Fibroblast of skin of scalp (primary cell): ENCODE measurements around the gene MUC5B.

ENCODE experiments used
- DNase-seq: peaks from one replicate; pipeline ENCODE4 v3.0.0-alpha.2; 2013

Gene MUC5B

DNA sequence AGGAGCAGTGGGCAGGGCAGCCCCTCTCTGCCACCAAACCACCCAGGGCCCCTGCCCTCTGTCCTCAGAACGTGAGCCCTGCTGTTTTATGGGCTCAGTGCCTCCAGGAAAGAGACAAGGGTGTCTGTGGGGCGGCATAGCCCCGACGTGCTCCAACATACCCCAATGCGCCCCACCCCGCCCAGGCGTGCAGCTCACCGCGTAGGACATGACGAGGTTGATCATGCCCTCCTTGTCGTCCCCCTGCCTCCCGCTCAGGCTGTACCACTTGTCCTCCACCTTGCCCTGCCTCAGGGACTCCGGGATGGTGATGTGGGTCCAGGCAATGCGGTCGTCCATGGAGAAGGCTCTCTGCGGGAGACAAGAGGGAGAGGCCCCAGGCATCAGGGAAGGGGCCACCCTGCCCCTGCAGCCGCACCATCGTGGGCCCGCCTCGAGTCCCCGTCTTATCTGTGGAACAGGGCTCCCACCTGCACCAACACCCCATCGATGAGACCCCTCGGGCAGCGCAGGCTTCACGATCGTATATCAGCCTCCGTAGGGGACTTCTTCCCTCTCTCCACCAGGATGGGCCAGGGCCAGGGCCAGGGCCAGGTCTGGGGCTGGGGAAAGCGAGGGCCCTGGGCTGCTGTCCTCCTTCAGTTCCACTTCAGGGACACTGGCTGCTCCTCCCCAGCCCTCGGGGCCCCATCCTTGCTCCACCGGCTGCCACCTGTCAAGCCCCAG lies 65.7 kb downstream of the MUC5B start:
- no peak for DNase-seq

DNA sequence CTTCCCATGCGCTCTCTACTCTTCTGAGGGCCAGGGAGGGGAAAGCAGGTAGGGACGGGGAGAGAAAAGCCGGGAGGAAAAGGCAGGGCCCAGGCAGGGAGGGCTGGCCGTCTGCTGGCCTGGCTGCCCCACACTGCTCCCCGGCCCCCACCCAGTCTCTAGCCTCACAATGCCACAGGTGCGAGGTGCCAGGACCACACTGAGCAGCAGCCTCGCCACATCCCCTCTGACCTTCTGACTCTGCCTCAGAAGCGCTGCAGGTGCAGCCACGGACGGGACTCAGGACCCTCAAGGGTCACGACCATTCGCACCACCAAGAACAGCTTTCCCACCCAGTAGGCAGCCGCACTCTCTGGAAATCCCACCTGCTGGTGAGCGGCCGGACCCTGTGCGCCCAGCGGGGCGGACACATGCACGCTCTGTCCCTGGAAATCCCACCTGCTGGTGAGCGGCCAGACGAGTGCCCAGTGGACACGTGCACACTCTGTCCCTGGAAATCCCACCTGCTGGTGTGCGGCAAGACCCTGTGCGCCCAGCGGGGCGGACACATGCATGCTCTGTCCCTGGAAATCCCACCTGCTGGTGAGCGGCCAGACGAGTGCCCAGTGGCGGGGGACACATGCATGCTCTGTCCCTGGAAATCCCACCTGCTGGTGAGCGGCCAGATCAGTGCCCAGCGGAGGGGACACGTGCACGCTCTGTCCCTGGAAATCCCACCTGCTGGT lies 66.5 kb downstream of the MUC5B start:
- no peak for DNase-seq

DNA sequence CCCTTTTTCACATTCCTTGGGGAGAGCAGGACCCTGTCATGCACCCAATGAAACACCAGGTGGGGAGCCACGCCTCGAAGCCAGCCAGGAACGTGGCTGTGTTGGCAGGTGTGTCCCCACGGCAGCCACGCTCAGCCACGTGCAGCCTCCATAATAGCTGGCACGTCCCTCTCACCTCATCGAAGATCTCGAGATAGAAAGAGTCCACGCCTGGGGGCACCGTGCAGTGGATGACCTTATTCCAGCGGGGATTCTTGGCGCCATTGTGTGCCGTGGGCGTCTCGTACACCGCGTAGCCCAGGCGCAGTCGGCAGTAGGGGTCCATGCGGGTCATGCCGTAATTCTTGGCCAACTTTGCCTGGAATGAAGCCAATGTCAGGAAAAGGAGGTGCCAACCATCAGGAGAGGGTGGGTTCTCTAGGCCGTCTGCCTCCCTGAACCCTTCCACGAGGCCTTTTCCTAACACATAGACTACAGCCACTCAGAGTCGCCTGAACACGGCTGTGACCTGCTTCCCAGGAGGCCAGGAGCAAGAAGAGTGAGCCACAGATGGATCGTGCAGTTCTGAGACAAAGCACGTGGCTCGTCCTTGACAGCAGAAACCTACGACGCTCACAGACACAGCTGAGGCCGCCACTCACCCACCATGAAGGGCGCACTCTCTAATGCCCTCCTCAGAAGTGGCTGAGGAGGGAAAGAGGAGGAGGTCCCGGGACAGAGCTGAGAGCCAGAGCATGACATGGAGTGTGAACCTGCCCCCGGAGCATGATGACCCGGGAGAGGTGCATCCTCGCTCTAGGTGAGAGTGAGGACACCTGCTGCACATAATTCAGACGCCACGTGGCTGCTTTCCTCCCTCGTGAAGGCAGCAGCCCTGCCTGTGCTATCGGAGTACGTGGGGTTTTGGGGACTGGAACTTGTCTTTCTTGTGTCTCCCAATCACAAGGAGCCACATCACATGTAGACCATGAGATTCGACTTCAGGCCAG lies 67.5 kb downstream of the MUC5B start:
- DNase-seq = no peak

DNA sequence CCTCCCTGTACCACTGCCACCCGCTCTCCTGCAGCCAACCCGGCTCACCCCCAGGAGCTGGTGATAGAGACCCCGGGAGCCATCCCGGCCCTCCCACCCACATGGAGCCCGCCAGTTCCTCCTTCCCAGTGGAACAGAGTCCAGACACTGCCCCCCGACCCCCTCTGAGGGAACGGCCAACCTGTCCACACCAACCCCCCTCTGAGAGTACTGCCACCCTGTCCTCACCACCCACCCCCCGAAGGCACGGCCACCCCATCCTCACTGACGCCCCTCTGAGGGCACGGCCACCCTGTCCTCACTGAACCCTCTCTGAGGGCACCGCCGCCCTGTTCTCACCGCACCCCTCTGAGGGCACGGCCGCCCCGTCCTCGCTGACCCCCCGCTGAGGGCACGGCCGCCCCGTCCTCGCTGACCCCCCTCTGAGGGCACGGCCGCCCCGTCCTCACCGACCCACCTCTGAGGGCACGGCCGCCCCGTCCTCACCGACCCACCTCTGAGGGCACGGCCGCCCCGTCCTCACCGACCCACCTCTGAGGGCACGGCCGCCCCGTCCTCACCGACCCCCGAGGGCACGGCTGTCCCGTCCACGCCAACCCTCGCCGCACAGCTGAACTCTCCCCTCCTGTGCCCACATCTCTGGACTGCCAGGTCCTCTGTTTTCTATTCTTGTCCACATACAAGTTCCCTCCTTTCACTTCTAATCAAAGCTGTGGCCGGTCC lies 68.6 kb downstream of the MUC5B start:
- no peak for DNase-seq

DNA sequence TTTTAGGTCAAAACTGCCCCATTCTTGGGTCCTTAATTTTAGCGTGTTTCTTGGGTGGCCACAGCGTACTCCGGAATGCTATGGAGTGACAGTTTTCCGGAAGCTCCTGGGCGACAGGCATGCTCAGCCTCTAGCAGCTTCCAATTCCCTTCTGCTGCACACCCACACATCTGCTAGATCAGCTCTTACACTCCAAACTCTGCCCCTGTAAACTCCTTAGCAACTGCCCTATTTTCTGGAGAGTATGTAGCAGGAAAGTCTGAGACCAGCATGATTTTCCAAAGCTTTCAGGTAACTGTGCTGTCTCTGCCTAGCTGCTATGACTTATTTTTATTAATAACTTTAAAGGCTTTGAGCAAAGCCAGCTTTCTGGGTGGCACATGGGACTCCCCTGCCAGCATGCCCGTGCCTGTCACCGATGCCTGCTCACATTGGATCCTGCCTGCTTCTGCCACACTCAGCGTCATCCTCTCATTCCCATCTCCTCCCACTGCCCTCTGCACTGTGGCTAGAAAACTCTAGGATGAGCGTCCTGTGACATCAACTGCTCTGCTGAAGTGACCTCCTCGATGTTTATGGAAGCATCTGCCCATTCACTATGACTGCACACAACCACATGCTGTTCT lies 69.3 kb downstream of the MUC5B start:
- no peak for DNase-seq

DNA sequence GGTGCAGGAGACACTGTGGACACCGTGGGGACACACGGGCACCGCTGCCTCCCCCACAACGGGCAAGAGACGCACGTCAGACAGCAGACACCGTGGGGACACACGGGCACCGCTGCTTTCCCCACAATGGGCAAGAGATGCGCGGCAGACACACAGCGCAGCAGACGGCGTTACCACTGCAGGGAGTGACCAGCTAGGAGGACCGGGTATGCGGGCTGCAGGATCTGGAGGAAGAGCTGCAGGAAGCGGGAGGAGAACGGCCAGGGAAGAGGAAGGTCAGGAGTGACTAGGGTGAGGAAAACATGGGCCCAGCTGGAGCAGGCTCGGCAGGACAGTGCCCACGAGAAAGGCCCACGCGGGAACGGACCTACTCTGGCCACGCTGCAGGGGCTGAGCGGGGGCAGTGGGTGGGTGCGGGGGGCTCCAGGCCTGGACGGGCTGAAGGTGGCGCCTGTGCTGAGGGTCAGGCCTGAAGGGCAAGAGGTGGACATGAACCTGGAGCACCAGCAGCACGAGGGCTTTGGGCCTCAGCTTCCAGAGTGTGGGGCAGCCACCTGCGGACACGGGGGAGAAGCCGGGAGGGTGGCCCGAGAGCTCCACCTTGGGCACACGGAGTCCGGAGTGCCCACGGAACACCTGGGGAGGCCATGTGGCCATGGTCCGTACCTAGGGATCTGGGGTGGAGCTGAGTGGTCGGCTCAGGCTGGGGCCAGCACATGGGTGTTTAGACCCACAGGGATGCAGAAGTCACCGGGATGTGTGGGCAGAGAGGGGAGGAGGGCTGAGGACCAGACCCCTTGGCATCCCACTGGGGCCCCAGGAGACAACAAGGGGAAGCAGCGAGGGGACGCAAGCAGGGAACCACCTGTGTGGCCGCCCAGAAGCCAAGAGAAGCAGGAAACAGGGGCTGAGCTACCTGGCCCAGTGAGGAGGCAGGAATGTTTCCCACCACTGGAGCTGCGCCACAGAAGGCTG lies 70.1 kb downstream of the MUC5B start:
- DNase-seq = no peak

DNA sequence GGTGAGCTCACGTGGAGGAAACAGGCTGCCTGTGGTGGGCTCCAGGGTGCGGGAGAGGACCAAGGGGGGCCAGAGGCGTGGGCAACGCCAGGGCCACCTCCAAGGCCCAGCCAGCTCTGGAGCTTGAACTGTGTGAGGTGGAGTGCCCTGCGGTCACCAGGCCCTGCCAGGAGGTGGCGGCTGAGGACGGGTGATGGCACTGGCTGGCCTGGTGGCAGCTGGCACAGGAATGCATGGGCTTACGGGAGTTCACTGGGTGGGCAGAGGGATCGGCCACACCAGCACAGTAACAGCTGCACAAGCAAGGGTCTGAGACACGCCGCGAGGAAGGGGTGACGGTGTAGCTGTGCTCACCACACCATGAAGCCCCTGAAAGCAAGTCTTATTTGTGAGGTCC lies 70.8 kb downstream of the MUC5B start:
- DNase-seq = no peak

DNA sequence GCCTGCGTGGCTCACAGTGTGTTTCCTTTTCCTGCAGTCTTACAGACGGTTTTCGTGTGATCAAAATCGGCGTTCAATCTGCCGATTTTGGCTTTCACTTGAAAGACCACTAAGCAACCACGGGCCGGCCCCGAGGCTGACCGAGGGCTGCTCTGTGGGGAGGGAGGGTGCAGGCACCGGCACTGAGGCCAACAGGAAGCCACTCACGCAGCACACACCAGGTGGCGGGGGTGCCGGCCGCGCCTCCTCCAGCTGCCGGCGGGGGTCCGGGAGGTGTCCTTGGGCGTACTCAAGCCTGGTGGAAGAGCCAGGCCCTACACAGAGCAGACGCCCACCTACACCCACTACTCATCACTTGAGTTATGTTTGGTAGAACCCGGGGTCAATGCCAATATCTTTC lies 72.2 kb downstream of the MUC5B start:
- DNase-seq = no peak

DNA sequence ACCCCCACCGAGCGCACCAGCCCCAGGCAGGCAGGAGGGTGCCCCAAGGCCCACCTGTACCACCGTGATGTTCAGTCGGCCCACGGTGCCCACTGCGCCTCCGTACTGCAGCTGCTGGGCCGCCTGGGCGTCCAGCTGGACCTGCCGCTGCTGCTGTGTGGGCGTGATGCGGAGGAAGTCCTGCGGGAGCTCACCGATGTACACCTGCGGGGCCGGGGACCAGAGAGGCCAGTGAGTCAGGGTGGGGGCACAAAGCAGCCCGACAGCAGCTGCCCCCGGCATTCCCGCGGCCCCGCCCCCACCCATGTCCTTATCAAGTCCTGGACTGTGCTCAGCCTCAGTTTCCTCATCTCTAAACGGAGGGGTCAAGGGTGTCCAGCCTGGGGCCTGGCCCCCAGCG lies 72.7 kb downstream of the MUC5B start:
- DNase-seq = no peak

DNA sequence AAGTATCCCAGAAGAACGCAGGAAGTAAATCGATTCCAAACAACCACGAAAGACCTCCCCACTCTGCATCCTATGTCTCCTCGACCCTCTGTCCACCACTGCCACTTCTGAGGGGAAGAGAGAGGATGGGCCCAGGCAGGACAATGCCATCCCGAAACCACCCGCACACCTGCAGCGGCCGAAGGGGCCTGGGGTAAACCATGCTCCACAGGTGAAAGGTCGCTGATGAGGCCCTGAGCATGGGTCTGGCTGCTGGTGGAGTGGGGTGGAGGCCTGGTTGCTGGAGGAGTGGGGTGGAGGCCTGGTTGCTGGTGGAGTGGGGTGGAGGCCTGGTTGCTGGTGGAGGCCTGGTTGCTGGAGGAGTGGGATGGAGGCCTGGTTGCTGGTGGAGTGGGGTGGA lies 73.4 kb downstream of the MUC5B start:
- DNase-seq = no peak

DNA sequence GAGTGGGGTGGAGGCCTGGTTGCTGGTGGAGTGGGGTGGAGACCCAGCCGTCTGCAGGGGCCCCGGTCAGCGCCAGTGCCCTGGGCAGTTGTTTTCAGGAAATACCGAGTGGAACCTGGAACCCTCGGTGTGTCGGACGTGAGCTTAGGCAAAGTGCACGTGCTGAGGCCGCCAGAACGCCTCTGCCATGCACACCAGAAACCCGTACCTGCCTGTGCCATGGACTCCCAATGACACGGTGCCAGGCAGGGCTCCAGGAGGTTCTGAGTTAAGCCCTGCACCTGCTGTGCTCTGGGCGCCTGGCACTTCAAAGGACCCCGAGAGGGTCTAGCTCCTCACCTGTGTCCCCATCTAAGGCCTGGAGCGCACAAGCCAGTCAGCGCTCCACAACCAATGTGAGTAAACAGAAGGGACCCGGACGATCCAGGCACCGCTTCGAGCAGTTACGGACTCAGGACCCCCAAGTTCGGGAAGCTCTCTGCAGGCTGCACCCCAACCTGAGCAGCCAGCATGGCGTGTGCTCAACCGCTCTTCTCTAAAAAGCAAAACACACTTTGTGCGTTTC lies 74.2 kb downstream of the MUC5B start:
- no peak for DNase-seq

DNA sequence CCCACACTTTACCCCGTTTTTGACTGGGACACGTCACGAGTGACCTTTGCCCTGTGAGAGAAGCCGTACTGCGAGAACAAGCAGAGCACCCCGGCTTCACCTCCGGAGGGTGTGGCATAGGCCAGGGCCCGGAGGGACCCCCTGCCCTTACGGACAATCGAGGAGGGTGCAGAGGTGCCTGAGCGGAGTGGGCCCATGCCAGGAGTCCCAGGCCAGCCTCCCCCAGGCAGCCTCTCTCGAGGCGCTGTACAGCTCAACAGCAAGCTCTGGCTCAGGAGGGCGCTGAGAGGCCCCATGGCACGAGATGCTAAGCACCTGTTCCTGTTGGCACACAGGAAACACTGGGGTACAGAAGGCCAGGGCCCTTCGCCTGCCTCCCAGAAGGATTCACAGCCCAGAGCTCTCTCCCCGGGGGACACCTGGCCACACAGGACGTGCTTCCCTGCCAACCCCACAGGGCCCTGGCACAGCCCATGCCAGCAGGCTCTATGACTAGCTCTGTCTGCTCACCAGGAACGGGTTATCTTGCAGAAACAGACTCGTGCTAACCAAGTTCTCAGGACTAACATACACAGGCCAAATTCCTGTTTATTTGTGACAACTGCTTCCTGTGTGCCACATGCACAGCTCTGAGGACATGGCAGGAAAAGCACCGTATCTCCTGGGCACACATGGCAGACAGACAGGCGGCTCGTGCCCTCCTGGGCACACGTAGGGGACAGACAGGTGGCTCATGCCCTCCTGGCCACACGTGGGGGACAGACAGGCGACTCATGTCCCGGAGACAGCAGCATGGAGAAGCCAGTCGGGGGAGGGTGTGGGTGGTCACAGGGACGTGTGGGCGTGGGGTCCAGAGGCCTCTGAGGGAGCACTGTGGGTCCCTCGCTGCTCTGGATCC lies 75.0 kb downstream of the MUC5B start:
- DNase-seq = no peak

DNA sequence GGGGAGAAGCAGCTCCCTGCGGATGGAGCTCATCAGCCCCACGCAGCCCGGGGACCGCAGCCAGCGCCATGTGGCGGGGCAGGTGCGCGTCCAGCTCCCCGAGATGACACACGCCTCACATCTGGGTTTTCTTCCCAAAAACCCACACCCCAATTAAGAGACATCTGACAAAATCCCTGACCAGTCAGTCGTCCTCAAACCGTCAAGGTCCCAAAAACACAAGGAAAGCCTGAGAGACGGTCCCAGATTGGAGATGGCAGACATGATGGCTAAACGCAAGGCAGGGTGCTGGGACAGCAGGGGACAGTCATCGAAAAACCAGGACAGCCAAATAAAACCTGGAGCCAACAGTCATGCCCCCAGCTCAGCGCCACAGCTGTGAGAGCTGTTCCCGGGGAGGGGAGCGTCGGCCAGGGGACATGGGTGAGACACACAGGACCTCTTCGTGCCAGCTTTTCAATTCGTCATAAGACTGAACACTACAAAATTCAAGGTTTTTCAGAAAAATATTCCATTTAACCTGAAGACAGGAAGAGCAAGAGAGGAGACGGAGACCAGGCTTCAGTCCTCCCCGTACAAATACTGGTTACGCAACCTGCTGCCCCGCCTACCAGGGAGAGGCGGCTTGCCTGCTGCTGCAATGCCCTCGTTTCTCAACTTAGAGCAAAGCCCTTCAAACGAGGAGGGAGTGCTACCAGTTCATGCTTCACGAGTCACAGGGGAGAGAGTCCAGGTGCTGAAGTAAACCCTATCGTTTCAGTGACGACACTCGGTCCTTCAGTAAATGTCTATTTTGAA lies 76.0 kb downstream of the MUC5B start:
- peak; percentile 28 for DNase-seq

DNA sequence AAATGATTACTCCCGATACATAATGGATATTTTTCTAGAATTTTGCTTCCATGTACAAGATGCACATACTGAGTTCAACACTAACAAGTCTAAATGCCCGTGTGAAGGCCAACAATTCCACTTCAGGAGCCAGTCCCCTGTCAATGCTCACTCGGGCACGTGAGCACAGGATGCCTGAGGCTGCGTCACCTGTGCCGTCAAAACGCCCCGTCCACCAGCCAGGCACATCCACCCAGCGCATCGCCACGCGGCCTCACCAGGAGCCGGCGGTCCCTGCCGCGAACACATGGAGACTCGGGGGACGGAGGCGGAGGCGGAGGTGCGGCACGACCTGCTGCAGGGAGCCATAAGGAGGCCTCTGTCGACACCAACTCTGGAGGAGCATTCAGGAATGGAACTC lies 76.8 kb downstream of the MUC5B start:
- no peak for DNase-seq

DNA sequence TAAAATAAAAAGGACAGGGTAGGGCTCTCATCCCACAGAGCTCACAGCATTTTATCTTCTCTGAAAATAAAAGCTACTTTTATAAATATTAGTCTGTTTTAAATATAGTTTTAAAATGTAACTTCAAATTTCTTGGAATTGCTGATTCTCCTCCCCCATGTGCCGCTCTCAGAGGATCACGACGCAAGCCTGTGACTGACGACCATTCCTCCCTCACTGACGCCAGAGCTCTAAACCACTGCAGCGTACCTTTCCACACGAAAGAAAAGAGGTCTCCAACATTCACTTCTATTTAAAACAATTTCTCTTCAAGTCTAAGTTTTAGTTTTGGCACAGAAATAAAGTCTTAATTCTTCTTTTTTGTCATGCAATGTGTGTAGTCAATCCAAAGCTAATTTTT lies 77.3 kb downstream of the MUC5B start:
- DNase-seq = no peak

DNA sequence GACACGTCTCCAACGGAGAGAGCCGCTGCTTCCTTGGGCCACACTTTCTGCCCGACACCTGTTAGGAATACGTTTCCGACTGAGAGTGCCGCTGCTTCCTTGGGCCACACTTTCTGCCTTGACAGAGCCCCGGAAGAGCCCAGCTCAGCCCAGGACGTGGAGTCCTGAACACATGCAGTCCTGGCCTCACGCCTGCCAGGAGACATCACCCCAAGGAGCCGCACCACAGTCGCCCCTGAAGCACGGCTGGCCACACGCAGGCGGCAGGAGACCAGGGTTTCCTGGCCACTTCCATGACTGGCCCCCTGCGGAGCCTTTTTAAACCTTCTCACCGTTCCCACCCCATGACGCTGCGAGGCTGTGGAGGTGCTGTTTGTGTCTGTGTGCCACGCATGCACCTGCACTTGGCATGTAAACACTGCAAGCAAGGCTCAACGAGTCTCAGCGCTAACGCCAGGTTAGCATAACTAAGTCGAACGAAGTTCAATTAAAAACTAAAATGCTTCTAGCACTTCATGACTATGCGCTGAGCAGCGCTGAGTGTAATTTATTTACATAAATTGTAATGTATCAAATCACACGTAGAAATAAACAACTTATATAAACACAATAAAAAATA lies 77.8 kb downstream of the MUC5B start:
- DNase-seq = no peak

DNA sequence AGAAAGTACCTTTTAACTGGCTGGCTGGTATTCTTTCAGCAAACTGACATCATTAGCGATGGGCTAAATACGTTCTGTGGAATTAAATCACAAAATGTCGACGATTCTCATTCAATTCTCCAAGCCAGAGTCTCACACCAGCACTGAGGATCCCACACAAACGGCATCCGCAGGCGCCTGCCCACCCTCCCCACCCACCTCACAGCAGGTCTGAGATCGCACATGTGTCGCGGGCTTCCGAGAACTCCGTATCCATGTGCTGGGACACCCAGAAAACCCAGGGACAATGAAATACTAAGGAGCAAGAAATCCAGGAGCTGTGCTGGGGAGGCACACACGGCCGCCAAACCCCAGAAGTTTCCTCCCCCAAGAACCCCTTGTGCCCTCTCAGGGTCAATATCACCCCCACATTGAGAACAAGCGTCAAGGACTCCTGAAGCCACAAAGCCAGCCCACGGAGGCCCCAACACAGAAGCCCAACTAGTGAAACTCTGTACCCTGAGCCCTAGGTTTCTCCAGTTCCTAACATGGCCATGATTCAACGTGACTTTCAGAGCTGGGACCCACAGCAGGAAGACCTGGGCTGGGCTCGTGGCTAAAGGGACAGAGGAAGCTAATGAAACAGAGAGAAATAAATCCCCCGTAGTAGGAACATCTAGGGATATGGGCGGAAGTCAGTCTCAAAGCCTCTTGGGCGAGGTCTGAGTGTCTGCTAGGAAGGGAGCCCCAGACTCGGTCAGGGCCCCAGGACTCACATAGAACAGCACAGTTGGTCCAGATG lies 78.5 kb downstream of the MUC5B start:
- DNase-seq = no peak
